ENCODE measurements around the gene NCBP2L. TPM values are rescaled to one million over a fixed set of nuclear protein-coding genes. Genes with fewer than 3 reads are reported as not detected.

The NCBP2L gene
- total and polyA plus RNA-seq, 2 donors (not counting 3 experiments of a cell fraction or from before 2014, with no cell fraction given) = not detected

- intact Hi-C loops (cut with micrococcal nuclease) (loop anchor here (5.0 to 10.0 kb wide), 2 partner anchors 45 to 62 kb away; no protein-coding TSS in a partner anchor), dilution Hi-C loops (cut with MboI; ENCODE audit: extremely low pct_ligation_motif_present, low sequenced_read_pairs) (no loop called here)
- H3K4me3 ChIP-seq (replicated peaks in 1 of 3; ENCODE audit: insufficient read depth in 1 of 3, low read depth in 1 of 3, low read length in 3 of 3) = no peak overlapping the region
- H3K27me3 ChIP-seq (ENCODE audit: control insufficient read depth in 2 of 2, insufficient read depth in 2 of 2, low read length in 2 of 2) = no peaks in the 10 kb centered on the region
- H3K4me1 ChIP-seq (ENCODE audit: control insufficient read depth, extremely low read depth, insufficient read depth, low read length) = peaks cover 4% of the 10 kb centered on the region
- no peak overlapping the region for H2AFZ ChIP-seq (ENCODE audit: low read depth, low read length)
- peaks cover 36% of the 10 kb centered on the region for H3K79me2 ChIP-seq (ENCODE audit: control insufficient read depth, insufficient read depth, low read length)
- H3K9me1 ChIP-seq (replicated peaks; ENCODE audit: control insufficient read depth, extremely low read depth, insufficient read depth, low read length) = no peaks in the 10 kb centered on the region
- no peak overlapping the region for H3K27ac ChIP-seq (ENCODE audit: insufficient read depth, low read depth, low read length)
- FAIRE-seq (no peak), DNase-seq (ENCODE audit: low read depth, low spot score) (no peak)
- H3K9ac ChIP-seq (replicated peaks; ENCODE audit: extremely low read depth, insufficient read depth, low read length) = no peak overlapping the region
- H4K20me1 ChIP-seq (replicated peaks; ENCODE audit: control insufficient read depth, extremely low read depth, insufficient read depth, low read length) = no peaks in the 10 kb centered on the region
- H3K36me3 ChIP-seq (ENCODE audit: control insufficient read depth in 2 of 2, extremely low read depth in 1 of 2, insufficient read depth in 2 of 2, low read length in 2 of 2) = no peaks in the 10 kb centered on the region
- H3K4me2 ChIP-seq (ENCODE audit: insufficient read depth, low read length) = no peak overlapping the region
- BruUV-seq (replicated peaks) = no TSS peak
- ChIA-PET POLR2A (no interaction called here), CTCF (no interaction called here)
- TF ChIP-seq CTCF (IDR thresholded peaks at IDR 0.05; ENCODE audit: extremely low read depth in 1 of 2, insufficient read depth in 1 of 2, low read depth in 1 of 2, low read length in 2 of 2) = no peak
- no peak for TF ChIP-seq MAX (IDR thresholded peaks at IDR 0.05; ENCODE audit: insufficient read depth, insufficient read length)
- no peak for TF ChIP-seq POLR2AphosphoS5 (IDR thresholded peaks at IDR 0.05; ENCODE audit: insufficient read depth, low read depth, low read length)
- TF ChIP-seq EZH2 (IDR thresholded peaks at IDR 0.05; ENCODE audit: borderline replicate concordance, low read depth, low read length, severe bottlenecking) = no peak
- no peak for TF ChIP-seq MYC (IDR thresholded peaks at IDR 0.05; ENCODE audit: low read depth, low read length)
- no peak for TF ChIP-seq FOS (IDR thresholded peaks at IDR 0.05; ENCODE audit: borderline replicate concordance, insufficient read depth, low read length)
- H3K9me3 ChIP-seq (replicated peaks; ENCODE audit: control insufficient read depth, insufficient read depth, low read length) = no peaks in the 10 kb centered on the region
These were observed 52.3 kb downstream of the NCBP2L start for GRCh38 chrX:107829878-107830277.

All from endothelial cell of umbilical vein (primary cell).